Measurements from ENCODE around the gene MRPL54. TPM values are rescaled to one million over a fixed set of nuclear protein-coding genes. Genes with fewer than 3 reads are reported as not detected.

MRPL54 gene
- total RNA-seq, 1 experiment from 2014 or later = 67.1 TPM

DNA sequence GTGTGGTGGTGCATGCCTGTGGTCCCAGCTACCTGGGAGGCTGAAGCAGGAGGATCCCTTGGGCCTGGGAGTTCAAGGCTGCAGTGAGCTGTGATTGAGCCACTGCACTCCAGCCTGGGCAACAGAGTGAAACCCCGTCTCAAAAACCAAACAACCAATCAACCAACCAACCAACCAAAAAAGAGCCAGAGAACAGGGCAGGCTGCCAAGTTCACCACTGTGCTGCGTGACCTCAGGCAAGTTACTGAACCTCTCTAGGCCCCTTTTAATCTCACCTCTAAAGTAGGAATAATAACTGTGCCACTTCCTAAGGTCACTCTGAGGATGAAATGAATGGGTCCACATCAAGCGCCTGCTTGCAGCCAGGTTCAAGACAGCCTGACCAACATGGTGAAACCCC lies 37.4 kb upstream of the MRPL54 start:
- H3K4me2 ChIP-seq (ENCODE audit: low read length) = peak overlapping the region; percentile 72; the same call in 1 of the 2 replicates
- H3K79me2 ChIP-seq (ENCODE audit: insufficient read depth, low read length) = no peaks in the 10 kb centered on the region
- H3K9ac ChIP-seq (ENCODE audit: low read length) = no peak overlapping the region
- BruUV-seq (replicated peaks) = no TSS peak
- RAD21 ChIA-PET (ENCODE audit: low non-redundant PET in 1 of 2, low total read pairs in 2 of 2, uncharacterized antibody in 2 of 2, unreplicated experiment in 2 of 2) = no interaction called here
- CTCF ChIA-PET = interaction anchor here (1.2 to 2.0 kb wide), 4 partner anchors 15 to 420 kb away, joined by 4 to 8 read pairs (median 4); partner anchors contain the start of gene MRPL54
- no peak overlapping the region for H2AFZ ChIP-seq (ENCODE audit: low read depth, low read length, poor library complexity, severe bottlenecking)
- POLR2A ChIA-PET = interaction anchor here (0.7 to 2.5 kb wide), 4 partner anchors 14 to 260 kb away, joined by 3 to 8 read pairs (median 4); partner anchors contain the start of genes EEF2, MRPL54 and TJP3
- peaks cover 69 to 94% of the 10 kb centered on the region in 2 experiments for H3K4me1 ChIP-seq (ENCODE audit: control insufficient read depth in 1 of 2, insufficient read depth in 2 of 2, low read length in 2 of 2)
- H3K27me3 ChIP-seq (ENCODE audit: insufficient read depth, low read length) = no peaks in the 10 kb centered on the region
- no peaks in the 10 kb centered on the region for H3K9me3 ChIP-seq (ENCODE audit: control insufficient read depth in 1 of 2, insufficient read depth in 1 of 2, low read depth in 1 of 2, low read length in 2 of 2)
- no peak for ATAC-seq
- no peak for DNase-seq (ENCODE audit: low read depth, low spot score)
- no peaks in the 10 kb centered on the region for H4K20me1 ChIP-seq (ENCODE audit: insufficient read depth)
- intact Hi-C loops (cut with micrococcal nuclease) = loop anchor here (10.0 kb wide), 1 partner anchor 480 kb away; no protein-coding TSS in a partner anchor
- no peaks in the 10 kb centered on the region for H3K9me2 ChIP-seq (ENCODE audit: insufficient read depth)
- TF ChIP-seq, protein P1, sequence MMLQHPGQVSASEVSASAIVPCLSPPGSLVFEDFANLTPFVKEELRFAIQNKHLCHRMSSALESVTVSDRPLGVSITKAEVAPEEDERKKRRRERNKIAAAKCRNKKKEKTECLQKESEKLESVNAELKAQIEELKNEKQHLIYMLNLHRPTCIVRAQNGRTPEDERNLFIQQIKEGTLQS (IDR thresholded peaks at IDR 0.05) = no peak
- TF ChIP-seq JUND (IDR thresholded peaks at IDR 0.05) (no peak), SRF (IDR thresholded peaks at IDR 0.05; ENCODE audit: low read depth) (no peak), SP1 (IDR thresholded peaks at IDR 0.05; ENCODE audit: low read depth) (no peak), TCF7L2 (IDR thresholded peaks at IDR 0.05; ENCODE audit: borderline replicate concordance, extremely low read depth, insufficient read depth, insufficient read length) (no peak), EGR1 (IDR thresholded peaks at IDR 0.05; ENCODE audit: low read depth) (no peak), ZFX (IDR thresholded peaks at IDR 0.05) (no peak), CBX3 (IDR thresholded peaks at IDR 0.05; ENCODE audit: low read depth) (no peak), SIN3A (IDR thresholded peaks at IDR 0.05; ENCODE audit: low read depth) (no peak), ZNF274 (IDR thresholded peaks at IDR 0.05; ENCODE audit: low read depth, low read length) (no peak), FOSL1 (IDR thresholded peaks at IDR 0.05; ENCODE audit: low read depth) (no peak), ELF1 (IDR thresholded peaks at IDR 0.05; ENCODE audit: borderline replicate concordance, low read depth) (no peak), RAD21 (IDR thresholded peaks at IDR 0.05; ENCODE audit: low read depth) (no peak), CEBPB (IDR thresholded peaks at IDR 0.05; ENCODE audit: low read depth) (no peak), POLR2A (IDR thresholded peaks at IDR 0.05; ENCODE audit: borderline replicate concordance, extremely low read depth, insufficient read depth, insufficient read length) (no peak), YY1 (IDR thresholded peaks at IDR 0.05; ENCODE audit: extremely low read depth, insufficient replicate concordance, low read depth, low read length) (no peak)
- TF ChIP-seq, protein P2, sequence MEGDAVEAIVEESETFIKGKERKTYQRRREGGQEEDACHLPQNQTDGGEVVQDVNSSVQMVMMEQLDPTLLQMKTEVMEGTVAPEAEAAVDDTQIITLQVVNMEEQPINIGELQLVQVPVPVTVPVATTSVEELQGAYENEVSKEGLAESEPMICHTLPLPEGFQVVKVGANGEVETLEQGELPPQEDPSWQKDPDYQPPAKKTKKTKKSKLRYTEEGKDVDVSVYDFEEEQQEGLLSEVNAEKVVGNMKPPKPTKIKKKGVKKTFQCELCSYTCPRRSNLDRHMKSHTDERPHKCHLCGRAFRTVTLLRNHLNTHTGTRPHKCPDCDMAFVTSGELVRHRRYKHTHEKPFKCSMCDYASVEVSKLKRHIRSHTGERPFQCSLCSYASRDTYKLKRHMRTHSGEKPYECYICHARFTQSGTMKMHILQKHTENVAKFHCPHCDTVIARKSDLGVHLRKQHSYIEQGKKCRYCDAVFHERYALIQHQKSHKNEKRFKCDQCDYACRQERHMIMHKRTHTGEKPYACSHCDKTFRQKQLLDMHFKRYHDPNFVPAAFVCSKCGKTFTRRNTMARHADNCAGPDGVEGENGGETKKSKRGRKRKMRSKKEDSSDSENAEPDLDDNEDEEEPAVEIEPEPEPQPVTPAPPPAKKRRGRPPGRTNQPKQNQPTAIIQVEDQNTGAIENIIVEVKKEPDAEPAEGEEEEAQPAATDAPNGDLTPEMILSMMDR (IDR thresholded peaks at IDR 0.05 in 2 of 3, conservative IDR thresholded peaks at IDR 0.05 in 1 of 3; ENCODE audit: borderline replicate concordance in 1 of 3, insufficient read depth in 1 of 3, low read depth in 2 of 3, low read length in 2 of 3) = no peak
- TF ChIP-seq, protein P3, sequence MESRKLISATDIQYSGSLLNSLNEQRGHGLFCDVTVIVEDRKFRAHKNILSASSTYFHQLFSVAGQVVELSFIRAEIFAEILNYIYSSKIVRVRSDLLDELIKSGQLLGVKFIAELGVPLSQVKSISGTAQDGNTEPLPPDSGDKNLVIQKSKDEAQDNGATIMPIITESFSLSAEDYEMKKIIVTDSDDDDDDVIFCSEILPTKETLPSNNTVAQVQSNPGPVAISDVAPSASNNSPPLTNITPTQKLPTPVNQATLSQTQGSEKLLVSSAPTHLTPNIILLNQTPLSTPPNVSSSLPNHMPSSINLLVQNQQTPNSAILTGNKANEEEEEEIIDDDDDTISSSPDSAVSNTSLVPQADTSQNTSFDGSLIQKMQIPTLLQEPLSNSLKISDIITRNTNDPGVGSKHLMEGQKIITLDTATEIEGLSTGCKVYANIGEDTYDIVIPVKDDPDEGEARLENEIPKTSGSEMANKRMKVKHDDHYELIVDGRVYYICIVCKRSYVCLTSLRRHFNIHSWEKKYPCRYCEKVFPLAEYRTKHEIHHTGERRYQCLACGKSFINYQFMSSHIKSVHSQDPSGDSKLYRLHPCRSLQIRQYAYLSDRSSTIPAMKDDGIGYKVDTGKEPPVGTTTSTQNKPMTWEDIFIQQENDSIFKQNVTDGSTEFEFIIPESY (IDR thresholded peaks at IDR 0.05; ENCODE audit: extremely low read depth, insufficient replicate concordance, low read length) = no peak
- TF ChIP-seq, protein P4, sequence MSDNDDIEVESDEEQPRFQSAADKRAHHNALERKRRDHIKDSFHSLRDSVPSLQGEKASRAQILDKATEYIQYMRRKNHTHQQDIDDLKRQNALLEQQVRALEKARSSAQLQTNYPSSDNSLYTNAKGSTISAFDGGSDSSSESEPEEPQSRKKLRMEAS (IDR thresholded peaks at IDR 0.05) = no peak
- TF ChIP-seq, protein P5, sequence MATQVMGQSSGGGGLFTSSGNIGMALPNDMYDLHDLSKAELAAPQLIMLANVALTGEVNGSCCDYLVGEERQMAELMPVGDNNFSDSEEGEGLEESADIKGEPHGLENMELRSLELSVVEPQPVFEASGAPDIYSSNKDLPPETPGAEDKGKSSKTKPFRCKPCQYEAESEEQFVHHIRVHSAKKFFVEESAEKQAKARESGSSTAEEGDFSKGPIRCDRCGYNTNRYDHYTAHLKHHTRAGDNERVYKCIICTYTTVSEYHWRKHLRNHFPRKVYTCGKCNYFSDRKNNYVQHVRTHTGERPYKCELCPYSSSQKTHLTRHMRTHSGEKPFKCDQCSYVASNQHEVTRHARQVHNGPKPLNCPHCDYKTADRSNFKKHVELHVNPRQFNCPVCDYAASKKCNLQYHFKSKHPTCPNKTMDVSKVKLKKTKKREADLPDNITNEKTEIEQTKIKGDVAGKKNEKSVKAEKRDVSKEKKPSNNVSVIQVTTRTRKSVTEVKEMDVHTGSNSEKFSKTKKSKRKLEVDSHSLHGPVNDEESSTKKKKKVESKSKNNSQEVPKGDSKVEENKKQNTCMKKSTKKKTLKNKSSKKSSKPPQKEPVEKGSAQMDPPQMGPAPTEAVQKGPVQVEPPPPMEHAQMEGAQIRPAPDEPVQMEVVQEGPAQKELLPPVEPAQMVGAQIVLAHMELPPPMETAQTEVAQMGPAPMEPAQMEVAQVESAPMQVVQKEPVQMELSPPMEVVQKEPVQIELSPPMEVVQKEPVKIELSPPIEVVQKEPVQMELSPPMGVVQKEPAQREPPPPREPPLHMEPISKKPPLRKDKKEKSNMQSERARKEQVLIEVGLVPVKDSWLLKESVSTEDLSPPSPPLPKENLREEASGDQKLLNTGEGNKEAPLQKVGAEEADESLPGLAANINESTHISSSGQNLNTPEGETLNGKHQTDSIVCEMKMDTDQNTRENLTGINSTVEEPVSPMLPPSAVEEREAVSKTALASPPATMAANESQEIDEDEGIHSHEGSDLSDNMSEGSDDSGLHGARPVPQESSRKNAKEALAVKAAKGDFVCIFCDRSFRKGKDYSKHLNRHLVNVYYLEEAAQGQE (IDR thresholded peaks at IDR 0.05; ENCODE audit: low read depth) = no peak
- H3K4me3 ChIP-seq (replicated peaks in 1 of 2; ENCODE audit: low read depth in 1 of 2, low read length in 2 of 2) = no peak overlapping the region
- H3K36me3 ChIP-seq (ENCODE audit: control insufficient read depth in 1 of 2, insufficient read depth in 2 of 2, low read length in 2 of 2) = no peaks in the 10 kb centered on the region
- H3K27ac ChIP-seq (ENCODE audit: low read depth, low read length) = peak overlapping the region; percentile 55

All from HCT116 (cell line).